Non-pigmented ciliary epithelial cell (primary cell): ENCODE measurements around the gene BSN.
"Not testable (repeated sequence)": the region's sequence is repeated elsewhere in the genome, so short reads cannot be mapped to it uniquely, and the experiment has no call there.

Experiments used
- DNase-seq: peaks from one replicate; pipeline ENCODE4 v3.0.0-alpha.2; 2010; ENCODE audit warnings: low read depth

BSN gene

DNA sequence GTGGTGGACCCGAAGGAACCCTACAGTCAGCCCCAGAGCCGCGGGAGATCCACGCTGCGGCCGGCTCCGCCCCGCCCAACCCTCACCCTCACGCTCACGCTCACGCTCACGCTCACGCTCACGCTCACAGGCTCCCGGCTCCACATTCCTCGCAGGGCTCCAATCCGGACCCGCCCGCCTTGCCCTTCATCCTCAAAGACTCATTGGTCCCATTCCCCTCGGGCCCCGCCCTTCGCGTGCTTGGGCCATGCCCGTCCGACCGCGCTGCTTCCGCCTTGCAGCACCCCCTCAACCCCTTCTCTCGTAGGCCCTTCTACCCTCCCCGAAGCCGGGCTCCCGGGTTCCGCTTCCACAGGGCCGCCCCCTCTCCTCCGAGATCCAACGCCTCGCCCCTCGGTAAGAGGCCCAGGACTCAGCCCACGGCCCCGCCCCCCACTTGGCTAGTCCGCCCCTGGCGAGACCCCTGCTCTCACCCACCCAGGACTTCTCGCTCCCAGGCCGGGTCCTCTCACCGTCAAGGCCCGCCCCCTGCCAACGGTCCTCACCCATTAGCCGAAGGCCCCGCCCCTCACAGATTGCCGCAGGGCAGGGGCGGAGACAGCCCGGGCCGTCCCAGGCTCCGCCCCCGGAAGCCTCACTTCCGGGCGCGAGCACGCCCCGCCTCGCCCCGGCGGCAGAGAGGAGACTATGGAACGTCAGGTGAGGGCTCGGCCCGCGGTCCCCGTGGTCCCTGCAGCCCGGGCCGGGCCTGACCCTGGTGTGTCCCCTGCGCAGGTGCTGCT, 119.6 kb downstream of the BSN start, which contains the start of gene APEH:
TSS of gene APEH (plus strand) at position 637 of the 782 bp plus-strand sequence. CDS start at position 688, 51 bp downstream.
- peak; percentile 94 for DNase-seq

DNA sequence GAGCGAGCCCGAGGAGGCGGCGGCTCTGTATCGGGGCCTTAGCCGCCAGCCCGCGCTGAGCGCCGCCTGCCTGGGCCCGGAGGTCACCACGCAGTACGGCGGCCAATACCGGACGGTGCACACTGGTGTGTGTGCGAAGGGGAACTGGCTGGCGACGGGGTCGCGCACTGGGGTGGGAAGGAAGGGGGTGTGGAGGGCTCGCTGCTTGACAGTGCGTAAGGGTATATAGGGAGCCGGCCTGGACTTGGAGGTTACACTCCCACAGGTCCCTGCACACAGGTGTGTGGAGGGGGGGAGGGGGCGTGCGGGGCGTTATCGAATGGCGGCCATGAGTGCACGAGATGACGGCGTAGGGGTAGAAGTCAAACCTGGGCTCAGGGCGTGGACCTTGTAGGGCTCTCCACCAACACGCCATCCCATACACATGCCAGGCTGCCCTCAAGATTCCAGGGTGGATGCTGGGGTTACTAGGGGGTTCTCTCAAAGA, 120.3 kb downstream of the BSN start:
- no peak for DNase-seq

DNA sequence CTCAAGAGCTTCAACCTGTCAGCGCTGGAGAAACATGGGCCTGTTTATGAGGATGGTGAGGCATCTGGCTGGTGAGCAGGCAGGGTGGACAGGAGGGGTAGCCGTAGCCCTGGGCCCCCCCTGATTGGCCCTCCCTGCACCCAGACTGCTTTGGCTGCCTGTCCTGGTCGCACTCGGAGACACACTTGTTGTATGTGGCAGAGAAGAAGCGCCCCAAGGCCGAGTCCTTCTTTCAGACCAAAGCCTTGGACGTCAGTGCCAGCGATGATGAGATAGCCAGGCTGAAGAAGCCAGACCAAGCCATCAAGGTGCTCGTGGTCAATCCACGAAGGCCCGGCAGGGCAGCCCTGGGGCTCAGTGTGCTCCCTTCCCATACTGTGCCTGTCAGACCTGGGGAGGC, 121.6 kb downstream of the BSN start:
- no peak for DNase-seq

DNA sequence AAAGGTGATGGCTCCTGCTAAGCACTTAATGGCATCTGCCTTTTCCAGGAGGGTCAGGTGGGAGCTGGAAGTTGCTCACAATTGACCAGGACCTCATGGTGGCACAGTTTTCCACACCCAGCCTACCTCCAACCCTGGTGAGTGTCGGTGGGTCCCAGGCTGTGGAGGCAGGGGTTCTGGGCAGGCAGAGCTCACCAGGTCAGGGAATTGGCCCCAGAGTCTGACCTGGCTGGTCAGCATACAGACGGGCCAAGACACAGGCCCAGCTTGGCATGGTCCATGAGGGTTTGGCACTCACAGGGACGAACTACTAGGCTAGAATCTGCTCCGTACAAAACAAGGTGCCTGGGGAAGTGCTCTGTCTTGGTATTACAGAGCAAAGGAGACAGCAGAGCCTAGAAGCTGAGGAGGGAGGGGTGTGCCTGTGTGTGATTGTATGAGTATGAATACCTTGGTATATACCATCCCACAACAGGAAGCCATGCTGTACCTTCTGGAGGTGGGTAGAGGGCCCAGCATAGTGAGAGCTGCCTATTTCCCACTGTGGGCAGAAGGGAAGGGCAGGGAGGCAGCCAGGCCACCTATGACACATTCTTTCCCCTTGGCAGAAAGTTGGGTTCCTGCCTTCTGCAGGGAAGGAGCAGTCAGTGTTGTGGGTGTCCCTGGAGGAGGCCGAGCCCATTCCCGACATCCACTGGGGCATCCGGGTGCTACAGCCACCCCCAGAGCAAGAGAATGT, 126.4 kb downstream of the BSN start:
- DNase-seq: no peak

DNA sequence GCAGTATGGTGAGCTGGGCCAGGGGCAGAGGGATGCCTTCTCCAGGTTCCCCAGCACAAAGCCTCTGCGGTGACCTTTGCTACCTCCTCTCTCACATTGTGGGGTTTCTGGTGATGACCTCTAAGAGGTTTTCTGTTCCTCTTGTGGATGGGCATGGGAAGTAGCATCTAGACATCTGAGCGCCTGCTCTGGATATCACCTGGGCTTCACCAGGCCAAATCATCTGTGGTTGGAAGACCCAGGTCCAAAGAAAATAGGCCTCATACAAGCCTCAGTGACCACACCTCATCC, 126.9 kb downstream of the BSN start:
- no peak for DNase-seq

DNA sequence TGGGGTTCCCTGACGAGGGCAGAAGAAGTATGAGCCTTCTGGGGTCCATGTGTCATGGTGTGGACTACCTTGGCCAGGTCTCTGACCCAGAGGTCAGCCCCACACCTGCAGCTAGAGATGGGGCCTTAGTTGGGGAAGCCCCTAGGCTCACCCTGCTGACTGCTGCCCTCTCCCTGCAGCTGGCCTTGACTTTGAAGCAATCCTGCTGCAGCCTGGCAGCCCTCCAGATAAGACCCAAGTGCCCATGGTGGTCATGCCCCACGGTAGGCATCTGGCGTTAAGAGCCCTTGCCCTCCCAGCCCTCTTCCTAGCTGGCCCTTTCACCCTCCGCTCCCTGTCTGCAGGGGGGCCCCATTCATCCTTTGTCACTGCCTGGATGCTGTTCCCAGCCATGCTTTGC, 127.3 kb downstream of the BSN start:
- no peak for DNase-seq

DNA sequence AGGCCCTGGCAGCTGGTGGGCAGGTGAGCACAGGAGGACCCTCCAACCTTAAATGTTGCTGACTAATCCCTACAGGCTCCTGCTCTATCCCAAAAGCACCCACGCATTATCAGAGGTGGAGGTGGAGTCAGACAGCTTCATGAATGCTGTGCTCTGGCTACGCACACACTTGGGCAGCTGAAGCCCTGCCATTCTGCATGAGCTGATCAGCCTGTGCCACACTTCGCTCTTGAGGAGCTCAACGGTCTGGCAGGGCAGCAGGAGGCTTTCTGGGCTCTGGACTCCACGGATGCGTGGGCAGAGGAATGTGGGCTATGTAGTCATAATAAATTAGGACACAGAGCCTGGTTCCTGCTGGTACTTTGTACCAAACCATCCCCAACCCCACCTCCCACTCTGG, 128.9 kb downstream of the BSN start:
- DNase-seq: no peak

DNA sequence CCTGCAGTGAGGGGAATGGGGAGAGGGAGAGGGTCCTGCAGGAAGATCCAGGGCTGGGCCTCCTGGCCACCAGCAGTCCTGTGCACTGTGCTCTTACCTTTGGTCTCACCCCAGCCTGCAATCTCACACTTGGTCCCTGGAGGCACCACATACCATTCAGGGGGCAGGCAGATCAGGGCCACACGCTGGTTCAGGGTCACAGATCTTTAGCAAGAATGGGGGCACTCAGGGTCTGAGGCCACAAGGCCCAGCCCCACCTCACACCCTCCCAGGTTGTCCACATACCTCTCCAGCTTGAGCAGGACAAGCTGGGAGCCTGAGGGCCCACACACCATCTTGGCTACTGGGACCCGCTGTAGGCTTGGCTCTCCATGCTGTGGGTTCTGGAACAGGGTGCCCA, 130.2 kb downstream of the BSN start:
- not testable (repeated sequence) for DNase-seq

DNA sequence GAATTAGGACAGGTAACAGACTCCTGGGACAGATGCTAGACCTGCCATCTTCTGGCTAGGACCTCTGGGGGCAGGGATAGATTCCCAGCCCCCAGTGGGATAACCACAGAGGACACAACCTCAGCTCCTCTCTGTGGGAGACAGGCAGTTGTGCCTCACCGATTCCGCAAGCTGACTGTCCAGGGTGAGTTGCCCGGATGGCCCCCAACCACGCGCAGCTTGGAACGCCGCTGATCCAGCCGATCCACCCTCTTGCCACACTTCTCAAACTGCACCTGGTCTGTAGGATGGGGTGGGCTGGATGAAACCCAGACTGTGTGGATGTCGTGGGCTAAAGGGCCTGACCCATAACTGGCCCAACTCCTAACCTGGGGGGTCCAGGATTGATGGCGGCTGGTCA, 130.8 kb downstream of the BSN start:
- not testable (repeated sequence) for DNase-seq

DNA sequence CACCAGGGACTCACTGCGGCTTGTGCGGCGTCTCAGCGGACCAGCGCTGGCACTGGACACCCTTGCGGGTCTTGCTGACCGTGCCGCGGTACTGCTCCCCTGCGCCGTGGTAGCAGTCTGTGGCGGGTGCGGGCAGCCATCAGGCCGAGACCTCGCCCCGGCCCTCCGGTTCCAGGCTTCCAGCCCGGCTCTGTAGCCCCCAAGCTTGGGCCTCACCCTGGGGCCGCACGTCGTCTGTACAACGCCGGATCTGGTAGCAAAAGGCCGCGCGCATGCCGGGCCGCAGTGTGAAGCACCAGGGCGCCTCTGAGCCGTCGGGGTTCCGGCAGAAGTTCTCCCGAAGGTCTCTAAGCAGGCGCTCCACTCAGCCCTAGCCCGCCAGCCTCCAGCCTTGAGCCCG, 131.6 kb downstream of the BSN start:
- DNase-seq: not testable (repeated sequence)

DNA sequence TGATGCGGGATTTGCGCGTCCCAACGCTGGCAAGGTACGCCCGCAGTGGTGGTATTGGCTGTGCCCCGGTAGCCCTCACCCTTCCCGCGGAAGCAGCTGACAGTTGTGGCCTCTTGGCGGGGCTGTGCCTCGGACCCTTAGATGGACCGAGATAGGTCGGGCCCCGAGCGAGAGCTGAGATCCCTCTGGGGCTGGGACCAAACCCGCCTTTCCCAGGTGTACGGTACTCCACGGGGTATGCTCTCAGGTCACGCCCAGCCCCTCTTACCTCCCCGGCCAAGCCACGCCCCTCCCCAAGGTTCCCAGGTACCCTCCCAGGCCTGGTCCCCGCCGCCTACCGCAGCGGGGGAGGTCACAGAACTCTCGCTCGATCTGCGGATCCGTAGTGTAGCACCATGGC, 132.1 kb downstream of the BSN start:
- not testable (repeated sequence) for DNase-seq

DNA sequence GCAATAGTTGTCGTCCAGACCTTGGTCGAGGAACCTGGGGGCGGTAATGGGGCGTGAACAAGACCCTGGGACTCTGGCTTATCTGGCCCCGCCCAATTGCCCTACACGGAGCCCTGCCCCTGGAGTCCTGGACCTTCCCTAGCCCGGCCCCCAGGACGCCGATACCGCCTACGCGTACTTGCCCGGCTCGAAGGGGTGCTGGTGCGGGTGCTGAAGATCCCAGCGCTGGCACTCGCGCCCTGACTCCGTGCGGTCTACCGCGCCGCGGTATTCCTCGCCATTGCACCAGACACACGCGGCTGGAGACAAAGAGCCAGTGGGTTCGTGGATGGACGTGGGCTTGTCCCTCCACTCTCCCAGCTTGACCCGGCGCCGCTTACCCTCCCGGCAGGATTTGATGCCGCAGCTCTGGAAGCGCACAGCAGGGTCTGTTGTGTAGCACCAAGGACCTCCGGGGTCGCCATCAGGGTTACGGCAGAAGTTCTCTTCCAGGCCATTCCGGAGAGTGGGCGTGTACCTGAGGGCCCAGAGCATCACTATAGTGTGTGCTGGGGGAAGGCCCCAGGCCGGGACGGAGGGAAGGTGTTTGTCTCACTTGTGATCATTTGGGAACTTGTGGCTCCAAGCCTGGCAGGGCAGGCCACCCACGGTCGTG, 132.6 kb downstream of the BSN start:
- DNase-seq: not testable (repeated sequence)

DNA sequence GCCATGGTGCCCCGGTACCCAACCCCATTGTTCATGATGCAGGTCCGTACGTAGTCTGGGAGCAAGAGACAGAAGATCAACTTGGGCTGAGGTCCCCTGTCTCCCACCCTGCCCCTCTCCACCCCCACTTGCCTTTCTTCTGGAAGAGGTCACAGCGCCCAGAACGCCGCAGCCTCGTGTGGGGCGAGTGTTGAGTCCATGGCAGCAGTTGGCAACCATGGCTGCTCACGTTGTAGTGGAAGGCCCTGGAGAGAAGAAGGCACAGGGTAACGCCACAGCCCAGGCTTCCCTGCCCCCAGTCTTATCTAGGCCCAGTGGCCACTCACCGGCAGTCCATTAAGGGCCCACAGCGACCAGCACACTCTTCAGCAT, 133.1 kb downstream of the BSN start:
- not testable (repeated sequence) for DNase-seq

DNA sequence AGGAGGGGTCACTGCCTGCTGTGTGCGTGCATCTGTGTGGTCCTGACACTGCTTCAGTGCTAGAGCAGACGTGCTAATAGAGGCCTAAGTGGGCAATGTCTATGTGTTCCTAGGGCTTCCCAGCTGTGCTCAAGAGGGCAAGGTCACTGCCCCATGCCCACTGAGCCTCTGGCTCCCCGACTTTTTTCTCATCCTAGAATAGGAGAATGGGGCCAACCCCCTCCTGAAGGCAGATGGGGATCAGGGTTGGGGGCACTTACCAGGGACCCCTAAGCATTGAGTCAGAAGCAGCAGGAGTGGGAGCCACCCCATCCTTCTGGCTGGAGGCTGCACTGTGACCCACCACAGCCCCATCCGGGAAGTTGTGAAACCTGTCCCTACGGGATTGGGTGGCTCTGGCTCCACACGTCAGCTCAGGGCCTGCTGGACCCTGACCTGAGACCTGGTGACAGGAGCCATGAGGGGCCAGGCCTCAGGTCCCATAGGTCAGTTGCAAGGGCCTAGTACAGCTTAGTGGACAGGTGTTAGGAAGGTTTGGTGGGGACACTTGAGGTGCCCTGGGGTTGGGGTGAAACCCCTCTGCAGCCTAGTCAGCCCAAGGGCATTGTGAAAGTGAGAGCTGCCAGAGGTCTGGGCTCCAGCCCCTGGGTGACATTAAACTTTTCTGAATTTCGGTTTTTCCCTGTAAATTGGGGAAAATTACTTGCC, 134.2 kb downstream of the BSN start:
- DNase-seq: not testable (repeated sequence)

DNA sequence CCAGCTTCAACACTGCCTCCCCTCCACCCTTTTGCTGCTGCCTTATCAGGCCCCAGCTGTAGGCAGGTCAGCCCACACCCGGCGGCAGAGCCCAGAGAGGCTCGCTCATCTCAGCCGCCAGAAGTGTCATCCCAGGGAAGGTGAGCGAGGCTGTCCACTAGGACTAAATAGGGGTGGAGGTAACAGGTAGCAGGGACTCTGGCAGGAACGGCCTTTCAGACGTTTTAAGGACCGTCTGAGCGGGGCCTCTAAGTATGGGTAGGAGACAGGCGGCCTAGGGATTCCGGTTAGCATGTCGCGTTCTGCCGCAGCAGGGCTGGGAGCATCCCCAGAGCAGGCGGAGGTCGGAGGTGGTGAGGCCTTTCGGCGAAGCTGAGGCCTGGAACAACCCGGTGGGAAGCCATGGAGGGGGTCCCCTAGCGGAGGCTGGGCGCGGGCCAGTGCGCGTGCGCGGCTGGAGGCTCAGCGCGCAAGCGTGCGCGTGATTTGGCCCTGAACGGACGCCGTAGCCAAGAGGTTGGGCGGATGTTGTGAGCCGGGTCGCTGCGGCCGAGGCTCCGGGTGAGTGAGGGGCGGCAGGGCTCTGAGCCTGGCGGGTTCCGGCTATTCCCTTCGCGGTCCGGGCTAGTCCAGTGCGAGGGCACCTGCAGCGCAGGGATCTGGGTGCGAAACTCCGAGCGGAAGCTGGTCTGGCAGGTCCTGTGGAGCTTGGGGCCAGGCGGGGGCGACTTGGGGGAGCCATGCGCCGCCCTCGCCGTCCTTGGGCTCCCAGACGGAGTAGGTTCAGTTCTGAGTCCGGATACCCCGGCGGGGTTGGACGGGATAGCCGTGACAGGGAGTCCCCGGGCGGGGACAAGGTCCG, 135.0 kb downstream of the BSN start, which contains the start of the genes MST1 and RNF123:
TSS of gene MST1 (minus strand) at position 429 of the 862 bp plus-strand sequence. CDS start 783 bp downstream, outside the sequence.
TSS of gene RNF123 (plus strand) at position 512 of the 862 bp plus-strand sequence. CDS start 1,609 bp downstream, outside the sequence.
- DNase-seq: peak; percentile 23

DNA sequence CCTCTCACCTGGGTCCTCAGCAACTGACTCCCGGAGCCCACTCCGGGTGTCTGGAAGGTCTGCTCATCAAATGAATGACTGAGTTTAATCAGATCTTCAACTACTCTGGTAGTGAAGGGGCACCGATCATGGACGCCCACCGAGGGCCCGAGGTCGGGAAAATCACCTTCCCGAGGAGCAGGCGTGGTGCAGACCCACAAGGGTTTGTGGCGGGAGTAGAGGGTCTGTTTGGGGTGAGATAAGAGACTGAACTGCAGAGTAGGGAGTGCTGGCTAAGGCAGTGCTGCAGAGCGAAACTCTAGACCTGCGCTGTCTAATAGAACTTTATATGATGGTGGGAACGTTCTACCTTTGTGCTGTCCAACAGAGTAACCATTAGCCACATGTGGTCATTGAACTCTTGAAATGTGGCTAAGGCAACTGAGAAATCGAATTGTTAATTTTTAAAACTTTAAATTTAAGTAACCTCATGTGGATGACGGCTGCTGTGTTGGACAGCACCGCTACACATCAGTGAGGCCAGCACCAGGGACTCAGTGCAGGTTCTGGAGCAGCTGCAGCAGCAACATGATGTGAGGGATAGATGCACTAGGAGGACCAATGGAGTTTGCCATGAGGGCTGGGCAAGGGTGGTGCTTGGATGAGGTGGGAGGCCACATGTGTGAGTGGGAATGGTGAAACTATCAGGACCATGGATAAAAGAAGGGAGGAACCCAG, 135.8 kb downstream of the BSN start:
- not testable (repeated sequence) for DNase-seq

DNA sequence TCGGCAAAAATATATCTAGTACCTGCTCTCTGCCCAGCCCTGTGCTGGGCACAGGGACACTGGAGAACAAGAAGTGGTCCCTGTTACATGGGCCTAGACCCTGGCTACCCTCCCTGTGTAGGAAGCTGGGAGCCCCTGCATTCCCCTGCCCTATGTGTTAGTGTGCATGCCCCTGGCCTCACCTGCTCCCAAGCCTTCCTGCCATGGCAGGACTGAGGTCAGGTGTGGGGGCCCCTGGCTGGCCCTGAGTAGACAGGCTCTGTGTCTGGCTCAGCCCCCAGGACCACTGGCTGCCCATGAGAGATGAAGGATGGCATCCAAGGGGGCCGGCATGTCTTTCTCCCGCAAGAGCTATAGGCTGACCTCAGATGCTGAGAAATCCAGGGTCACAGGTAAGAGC, 136.6 kb downstream of the BSN start:
- not testable (repeated sequence) for DNase-seq

DNA sequence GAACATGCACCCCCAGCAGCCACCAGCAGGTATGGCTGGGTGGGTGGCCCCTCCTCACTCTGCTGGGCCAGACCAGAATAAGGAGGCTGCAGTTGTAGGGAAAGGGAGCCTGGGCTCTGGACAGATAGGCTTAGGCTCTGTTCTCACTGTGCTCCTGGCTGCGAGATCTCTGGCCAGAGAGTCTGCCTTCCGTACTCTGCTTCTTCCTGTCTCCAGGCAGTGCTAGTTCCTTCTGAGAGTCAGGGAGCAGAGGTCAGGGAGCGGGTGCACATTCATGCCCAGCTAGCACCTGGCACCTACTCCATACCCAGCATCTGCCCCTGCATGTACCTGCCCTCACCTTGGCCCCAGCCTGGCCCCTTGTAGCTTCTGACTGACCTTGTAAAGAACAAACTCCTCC, 137.2 kb downstream of the BSN start:
- DNase-seq: not testable (repeated sequence)

DNA sequence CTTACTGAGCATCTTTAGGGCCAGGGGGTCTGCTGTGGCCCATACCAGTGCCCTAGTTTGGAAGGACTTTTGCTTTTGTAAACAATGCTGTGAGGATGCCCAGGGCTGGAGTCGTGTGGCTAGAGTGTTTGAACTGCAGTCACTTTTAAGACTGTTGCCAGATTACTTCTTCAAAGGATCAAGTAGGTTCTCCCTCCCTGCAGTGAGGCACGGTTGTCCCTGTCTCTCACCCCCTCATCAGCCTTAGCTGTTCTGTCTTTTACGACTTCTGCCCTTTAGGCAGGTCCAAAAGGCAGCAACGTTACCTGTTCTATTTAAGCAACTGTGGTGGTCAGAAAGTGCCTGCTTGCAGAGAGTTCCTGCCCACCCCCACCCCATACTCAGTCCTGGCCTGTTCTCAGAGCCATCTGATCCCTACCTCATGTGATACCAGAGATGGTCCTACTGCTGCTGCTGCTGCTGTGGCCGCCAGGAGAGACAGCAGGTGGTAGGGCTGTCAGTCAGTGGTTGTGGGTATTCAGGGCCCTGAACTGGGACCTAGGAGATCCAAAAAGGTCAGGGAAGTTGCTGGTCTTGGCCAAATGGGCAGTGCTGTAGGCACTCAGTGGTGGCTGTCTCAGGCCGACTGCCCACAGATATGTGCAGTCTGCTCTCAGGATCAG, 140.3 kb downstream of the BSN start:
- not testable (repeated sequence) for DNase-seq
